HG03097 (cell line): ENCODE measurements around the gene KCTD14.
"Not testable (repeated sequence)": the region's sequence is repeated elsewhere in the genome, so short reads cannot be mapped to it uniquely, and the experiment has no call there.

Experiments
- ATAC-seq: cut with Tn5 transposase; IDR thresholded peaks from one replicate; pipeline ENCODE4 v1.9.1; 2021; ENCODE audit not compliant: unreplicated experiment, low FRiP score

Gene KCTD14

GRCh38 chr11:78022397-78023396 lies at the start of gene KCTD14:
TSS of gene KCTD14 (minus strand) at chr11:78023276. CDS start at chr11:78023249, 27 bp downstream.
- no peak for ATAC-seq

- ATAC-seq, result no peak
Observed at GRCh38 chr11:78072455-78072854, 49.4 kb upstream of the KCTD14 start.

- ATAC-seq, result no peak
Observed at GRCh38 chr11:78071717-78072116, 48.6 kb upstream of the KCTD14 start.

- no peak for ATAC-seq
Observed at GRCh38 chr11:78070621-78071020, 47.5 kb upstream of the KCTD14 start.

- no peak for ATAC-seq
Observed at GRCh38 chr11:78069465-78069864, 46.4 kb upstream of the KCTD14 start.

GRCh38 chr11:78067704-78068103 lies 44.6 kb upstream of the KCTD14 start:
- ATAC-seq, result no peak

GRCh38 chr11:78066471-78066870 lies 43.4 kb upstream of the KCTD14 start:
- no peak for ATAC-seq

- ATAC-seq, result no peak
Observed at GRCh38 chr11:78065203-78065602, 42.1 kb upstream of the KCTD14 start.

GRCh38 chr11:78063440-78064181 lies 40.5 kb upstream of the KCTD14 start, which contains the start of gene THRSP:
TSS of gene THRSP (plus strand) at chr11:78063861. CDS start at chr11:78063882, 21 bp downstream.
- ATAC-seq, result no peak

- ATAC-seq, result no peak
Observed at GRCh38 chr11:78062671-78063070, 39.6 kb upstream of the KCTD14 start.

- ATAC-seq, result no peak
Observed at GRCh38 chr11:78061921-78062311, 38.8 kb upstream of the KCTD14 start.

GRCh38 chr11:78061088-78061920 lies 38.2 kb upstream of the KCTD14 start:
- no peak for ATAC-seq

GRCh38 chr11:78060533-78060932 lies 37.5 kb upstream of the KCTD14 start:
- ATAC-seq, result no peak

- ATAC-seq, result not testable (repeated sequence)
Observed at GRCh38 chr11:78059749-78060328, 36.8 kb upstream of the KCTD14 start.

GRCh38 chr11:78057462-78058055 lies 34.5 kb upstream of the KCTD14 start:
- ATAC-seq, result no peak

- ATAC-seq, result no peak
Observed at GRCh38 chr11:78056093-78056492, 33.0 kb upstream of the KCTD14 start.

GRCh38 chr11:78054971-78055370 lies 31.9 kb upstream of the KCTD14 start:
- no peak for ATAC-seq

GRCh38 chr11:78050964-78051831 lies 28.1 kb upstream of the KCTD14 start:
- ATAC-seq, result no peak

GRCh38 chr11:78049348-78049747 lies 26.3 kb upstream of the KCTD14 start:
- no peak for ATAC-seq
